Measurements from ENCODE around the gene THSD4.

- TF ChIP-seq, protein P1, sequence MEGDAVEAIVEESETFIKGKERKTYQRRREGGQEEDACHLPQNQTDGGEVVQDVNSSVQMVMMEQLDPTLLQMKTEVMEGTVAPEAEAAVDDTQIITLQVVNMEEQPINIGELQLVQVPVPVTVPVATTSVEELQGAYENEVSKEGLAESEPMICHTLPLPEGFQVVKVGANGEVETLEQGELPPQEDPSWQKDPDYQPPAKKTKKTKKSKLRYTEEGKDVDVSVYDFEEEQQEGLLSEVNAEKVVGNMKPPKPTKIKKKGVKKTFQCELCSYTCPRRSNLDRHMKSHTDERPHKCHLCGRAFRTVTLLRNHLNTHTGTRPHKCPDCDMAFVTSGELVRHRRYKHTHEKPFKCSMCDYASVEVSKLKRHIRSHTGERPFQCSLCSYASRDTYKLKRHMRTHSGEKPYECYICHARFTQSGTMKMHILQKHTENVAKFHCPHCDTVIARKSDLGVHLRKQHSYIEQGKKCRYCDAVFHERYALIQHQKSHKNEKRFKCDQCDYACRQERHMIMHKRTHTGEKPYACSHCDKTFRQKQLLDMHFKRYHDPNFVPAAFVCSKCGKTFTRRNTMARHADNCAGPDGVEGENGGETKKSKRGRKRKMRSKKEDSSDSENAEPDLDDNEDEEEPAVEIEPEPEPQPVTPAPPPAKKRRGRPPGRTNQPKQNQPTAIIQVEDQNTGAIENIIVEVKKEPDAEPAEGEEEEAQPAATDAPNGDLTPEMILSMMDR (IDR thresholded peaks at IDR 0.05), result no peak
- no peak for TF ChIP-seq POLR2A (IDR thresholded peaks at IDR 0.05)
Observed at GRCh38 chr15:71296315-71296679, 181.0 kb downstream of the THSD4 start.
